ENCODE measurements around the gene OR10H2.
"Not testable (repeated sequence)": the region's sequence is repeated elsewhere in the genome, so short reads cannot be mapped to it uniquely, and the experiment has no call there.

DNA sequence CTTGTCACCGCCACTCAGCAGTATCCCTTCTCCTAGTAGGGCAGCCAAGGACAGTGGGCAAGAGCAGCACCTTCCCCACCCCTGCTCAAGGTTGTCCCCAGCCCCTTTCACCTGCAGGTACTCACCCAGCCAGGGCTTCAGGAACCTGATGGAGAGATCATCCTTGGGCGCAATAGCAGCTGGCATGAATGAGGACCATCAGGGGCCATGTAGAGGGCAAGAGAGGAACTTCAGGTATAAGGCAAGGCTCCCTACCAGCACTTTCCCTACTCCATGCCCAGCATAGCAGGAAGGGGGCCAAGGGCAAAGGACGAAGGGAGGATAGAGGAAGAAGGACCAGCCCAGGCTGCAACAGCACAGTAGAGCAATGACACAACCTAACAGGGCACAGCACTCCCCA lies 46.3 kb downstream of the OR10H2 start:
- not testable (repeated sequence) for TF ChIP-seq POLR2A (IDR thresholded peaks at IDR 0.05; ENCODE audit: low read length); GATA1 (IDR thresholded peaks at IDR 0.05; ENCODE audit: low read depth, low read length)

All from erythroblast (primary cell).